Measurements from ENCODE around the gene LAMTOR4.
"Not testable (repeated sequence)": the region's sequence is repeated elsewhere in the genome, so short reads cannot be mapped to it uniquely, and the experiment has no call there.

LAMTOR4 gene

GRCh38 chr7:100124301-100125230, 24.2 kb upstream of the LAMTOR4 start:
- DNase-seq = no peak

DNA sequence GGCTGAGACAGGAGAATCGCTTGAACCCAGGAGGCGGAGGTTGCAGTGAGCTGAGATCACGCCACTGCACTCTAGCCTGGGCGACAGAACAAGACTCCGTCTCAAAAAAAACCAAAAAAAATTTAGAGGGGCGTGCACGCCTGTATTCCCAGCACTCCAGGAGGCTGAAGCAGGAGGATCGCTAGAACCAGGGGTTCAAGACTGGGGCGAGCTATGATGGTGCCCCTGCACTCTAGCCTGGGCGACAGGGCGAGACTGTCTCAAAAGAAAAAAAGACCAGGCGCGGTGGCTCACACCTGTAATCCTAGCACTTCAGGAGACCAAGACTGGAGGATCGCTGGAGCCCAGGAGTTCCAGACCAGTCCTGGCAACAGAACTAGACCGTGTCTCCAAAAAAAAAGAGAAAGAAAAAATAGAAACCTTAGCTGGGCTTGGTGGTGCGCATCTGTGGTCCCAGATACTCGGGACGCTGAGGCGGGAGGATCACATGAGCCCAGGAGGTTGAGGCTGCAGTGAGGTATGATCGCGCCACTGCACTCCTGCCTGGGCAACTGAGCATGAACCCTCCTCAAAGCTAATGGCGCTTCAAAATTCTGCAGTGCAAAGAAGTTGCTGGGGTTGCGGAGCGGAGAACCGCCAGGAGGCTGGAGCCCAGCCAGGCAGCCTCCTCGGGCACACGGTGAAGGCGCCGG, 22.3 kb upstream of the LAMTOR4 start:
- DNase-seq = no peak

DNA sequence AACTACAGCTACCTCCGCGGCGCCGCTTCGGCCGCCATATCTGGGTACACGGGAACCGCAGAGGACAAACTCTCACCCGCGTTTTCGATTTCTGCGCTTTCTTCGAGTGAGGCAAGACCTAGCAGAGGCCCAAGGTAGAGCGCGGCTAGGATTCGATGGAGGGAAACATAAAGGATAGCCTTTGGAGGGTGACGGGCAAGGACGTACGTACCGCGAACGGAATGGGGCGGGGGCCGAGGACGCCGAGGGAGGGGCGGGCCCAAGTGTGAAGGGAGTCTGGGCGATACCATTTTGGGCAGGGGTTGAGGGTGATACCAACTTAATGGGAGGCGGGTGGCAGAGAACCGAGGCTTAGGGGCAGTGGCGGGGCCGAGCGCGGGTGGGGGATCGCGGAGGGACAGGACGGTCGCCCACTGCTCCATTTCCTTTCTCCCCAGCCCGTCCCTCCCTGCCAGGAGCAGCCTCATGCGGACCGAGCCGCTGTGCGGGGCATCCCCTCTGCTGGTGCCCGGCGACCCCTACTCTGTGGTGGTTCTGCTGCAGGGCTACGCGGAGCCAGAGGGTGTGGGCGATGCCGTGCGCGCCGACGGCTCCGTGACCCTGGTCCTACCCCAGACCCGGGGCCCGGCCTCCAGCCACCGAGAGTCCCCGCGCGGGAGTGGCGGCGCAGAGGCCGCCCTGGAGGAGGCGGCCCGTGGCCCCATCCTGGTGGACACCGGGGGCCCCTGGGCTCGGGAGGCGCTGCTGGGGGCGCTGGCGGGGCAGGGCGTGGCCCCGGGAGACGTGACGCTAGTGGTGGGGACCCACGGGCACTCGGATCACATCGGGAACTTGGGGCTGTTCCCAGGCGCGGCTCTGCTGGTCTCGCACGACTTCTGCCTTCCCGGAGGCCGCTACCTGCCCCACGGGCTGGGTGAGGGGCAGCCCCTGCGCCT, 21.5 kb upstream of the LAMTOR4 start, which contains the start of gene MBLAC1:
TSS of gene MBLAC1 (plus strand) at position 37 of the 935 bp plus-strand sequence. CDS start at position 466, 429 bp downstream.
- peak; percentile 98 for DNase-seq

DNA sequence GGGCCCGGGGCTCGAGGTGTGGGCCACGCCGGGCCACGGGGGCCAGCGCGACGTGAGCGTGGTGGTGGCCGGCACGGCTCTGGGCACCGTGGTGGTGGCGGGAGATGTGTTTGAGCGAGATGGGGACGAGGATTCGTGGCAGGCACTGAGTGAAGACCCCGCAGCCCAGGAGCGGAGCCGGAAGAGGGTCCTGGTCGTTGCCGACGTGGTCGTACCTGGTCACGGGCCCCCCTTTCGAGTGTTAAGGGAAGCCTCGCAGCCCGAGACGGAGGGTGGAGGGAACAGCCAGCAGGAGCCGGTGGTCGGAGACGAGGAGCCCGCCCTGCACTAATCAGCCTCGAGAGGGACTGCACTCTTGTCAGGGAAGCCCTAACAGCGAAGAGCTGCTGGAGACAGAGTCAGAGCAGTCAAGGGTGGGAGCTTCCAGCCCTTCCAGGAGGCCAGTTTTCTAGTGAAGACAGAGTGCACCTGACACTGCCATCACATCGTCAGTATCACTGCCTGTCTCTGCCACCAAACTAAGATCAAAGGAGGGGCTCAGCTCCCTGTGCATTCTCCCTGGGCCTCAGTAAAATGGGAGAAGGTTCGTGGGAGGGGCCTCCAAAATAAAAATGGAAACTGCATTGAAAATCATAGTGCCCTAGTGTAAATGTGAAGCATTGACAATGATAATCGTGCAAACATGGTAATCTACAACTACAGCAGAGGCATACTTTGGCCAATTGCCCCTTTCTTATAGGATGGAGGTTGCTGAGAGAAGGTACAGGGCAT, 20.7 kb upstream of the LAMTOR4 start:
- DNase-seq = peak; percentile 79

GRCh38 chr7:100128637-100128963, 20.1 kb upstream of the LAMTOR4 start:
- DNase-seq = no peak

- DNase-seq = not testable (repeated sequence)
These were observed 18.5 kb upstream of the LAMTOR4 start for GRCh38 chr7:100130220-100130607.

- peak; percentile 96 for DNase-seq
These were observed 17.9 kb upstream of the LAMTOR4 start for GRCh38 chr7:100130608-100131453.

- no peak for DNase-seq
These were observed 16.6 kb upstream of the LAMTOR4 start for GRCh38 chr7:100132126-100132525.

DNA sequence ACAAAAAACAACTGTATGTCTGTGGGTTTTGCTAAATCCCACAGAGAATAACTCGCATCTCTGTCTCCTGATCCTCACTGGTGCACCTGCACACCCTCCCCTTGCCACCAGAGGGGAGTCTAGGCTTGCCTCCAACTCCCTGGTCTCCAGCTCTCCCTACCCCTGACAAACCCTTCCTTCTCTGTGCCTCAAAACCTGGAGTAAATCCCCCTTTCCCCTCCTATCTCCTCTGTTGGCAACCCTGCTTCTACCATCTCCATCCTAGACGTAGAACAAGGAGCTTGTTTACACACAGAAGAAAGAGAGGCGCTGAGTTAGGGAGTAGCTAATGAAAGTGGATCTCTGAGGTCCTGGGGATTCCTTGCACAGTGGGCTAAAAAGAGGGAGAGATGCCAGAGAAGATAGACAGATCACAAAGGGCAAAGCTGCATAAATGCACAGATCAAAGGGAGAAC, 16.0 kb upstream of the LAMTOR4 start:
- DNase-seq = peak; percentile 79

GRCh38 chr7:100137851-100138760, 10.6 kb upstream of the LAMTOR4 start:
- DNase-seq = no peak

- no peak for DNase-seq
These were observed 7.2 kb upstream of the LAMTOR4 start for GRCh38 chr7:100141555-100141949.

DNA sequence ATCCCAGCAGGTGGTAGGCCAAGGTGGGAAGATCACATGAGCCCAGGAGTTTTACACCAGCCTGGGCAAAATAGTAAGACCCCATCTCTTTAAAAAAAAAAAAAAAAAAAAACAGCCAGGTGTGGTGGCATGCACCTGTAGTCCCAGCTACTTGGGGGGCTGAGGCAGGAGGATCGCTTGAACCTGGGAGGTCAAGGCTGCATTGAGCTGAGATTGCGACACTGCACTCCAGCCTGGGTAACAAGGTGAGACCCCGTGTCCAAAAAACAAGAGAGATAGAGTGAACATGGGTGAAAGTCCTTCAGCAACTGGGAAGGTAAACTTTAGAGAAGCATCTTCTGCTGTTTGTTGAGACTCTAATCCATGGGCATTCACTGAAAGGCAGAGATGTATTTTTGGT, 6.3 kb upstream of the LAMTOR4 start:
- DNase-seq = no peak

DNA sequence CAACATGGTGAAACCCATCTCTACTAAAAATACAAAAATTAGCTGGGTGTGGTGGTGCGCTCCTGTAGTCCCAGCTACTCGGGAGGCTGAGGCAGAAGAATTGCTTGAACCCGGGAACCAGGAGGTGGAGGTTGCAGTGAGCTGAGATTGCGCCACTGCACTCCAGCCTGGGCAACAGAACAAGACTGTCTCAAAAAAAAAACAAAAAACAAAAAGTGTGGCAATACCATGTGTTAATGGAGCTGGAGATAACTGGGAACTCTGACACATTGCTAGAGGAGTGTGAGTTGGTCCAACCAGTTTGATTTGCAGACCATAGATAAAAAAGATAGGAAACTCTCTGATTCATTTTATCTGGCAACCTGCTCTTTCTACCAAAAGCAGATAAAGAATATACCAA, 2.4 kb upstream of the LAMTOR4 start:
- not testable (repeated sequence) for DNase-seq

GRCh38 chr7:100147278-100147677, 1.4 kb upstream of the LAMTOR4 start:
- DNase-seq = no peak

GRCh38 chr7:100148225-100148558, 526 bp upstream of the LAMTOR4 start:
- DNase-seq = no peak

GRCh38 chr7:100152404-100152803, 3.7 kb downstream of the LAMTOR4 start:
- DNase-seq = no peak

GRCh38 chr7:100152937-100153666, 4.4 kb downstream of the LAMTOR4 start:
- DNase-seq = no peak

DNA sequence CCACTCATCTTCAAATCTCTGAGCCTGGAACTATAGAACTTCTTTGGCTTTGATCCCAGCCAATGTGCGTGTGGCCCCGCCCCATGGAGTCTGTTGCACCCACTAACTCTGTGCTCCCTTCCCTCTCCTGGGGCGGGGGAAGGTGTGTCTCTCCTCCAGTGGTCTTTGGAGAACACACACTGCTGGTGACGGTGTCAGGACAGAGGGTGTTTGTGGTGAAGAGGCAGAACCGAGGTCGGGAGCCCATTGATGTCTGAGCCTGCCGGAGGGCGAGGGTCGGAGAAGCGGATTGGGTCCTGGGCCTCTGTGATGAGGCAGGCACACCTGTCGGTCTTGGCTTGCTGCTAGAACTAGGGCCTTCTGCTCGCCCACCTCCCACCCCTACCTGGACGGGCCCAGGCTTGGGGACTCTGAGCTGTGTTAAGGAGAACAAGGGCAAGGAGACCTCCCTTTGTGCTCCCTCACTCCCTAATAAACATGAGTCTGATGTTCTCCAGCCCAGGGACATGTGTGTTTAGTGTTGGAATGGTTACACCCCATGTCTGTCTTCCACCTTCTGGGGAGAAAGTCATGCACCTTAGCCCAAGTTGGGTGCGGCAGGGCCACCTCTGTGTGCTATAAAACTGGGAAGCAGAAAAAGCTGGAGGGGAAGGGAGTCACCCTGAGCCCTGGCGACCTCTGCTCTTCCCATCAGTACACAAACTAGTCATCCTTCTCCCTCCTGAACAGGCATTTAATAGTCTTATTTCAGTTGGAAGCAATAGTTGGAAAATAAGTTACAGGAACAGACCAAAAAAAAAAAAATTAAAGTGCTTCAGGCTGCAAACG, 5.2 kb downstream of the LAMTOR4 start:
- no peak for DNase-seq

Measured in activated CD8-positive, alpha-beta memory T cell treated with anti-CD3 and anti-CD28 coated beads for 24 hours (primary cell).